HG03521 (cell line): ENCODE results near the gene CTDSP2.
"Not testable (repeated sequence)": the region's sequence is repeated elsewhere in the genome, so short reads cannot be mapped to it uniquely, and the experiment has no call there.

ENCODE experiments used
- ATAC-seq: cut with Tn5 transposase; IDR thresholded peaks from one replicate; pipeline ENCODE4 v1.9.1; 2021; ENCODE audit warnings: mild to moderate bottlenecking, moderate library complexity; ENCODE audit not compliant: unreplicated experiment

Gene CTDSP2

DNA sequence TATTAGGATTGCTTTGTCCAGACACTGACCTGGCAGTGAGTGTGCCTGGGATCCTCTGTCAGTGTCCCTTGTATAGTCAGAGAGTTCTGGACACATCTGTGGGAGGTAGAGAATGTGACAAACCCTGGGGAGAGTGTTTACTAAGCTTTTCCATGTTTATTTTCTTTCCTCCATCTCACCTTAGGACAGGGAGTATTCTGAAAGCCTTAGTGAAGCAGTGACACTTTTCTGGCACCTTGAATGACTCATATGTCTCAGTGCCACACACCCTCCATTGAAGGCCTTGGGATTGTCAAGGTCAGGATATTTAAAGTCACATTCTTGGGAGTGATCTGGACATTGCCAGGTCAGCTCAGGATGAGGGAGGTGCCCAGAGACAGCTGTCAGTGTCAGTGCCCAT, 34.9 kb upstream of the CTDSP2 start:
- ATAC-seq: no peak

DNA sequence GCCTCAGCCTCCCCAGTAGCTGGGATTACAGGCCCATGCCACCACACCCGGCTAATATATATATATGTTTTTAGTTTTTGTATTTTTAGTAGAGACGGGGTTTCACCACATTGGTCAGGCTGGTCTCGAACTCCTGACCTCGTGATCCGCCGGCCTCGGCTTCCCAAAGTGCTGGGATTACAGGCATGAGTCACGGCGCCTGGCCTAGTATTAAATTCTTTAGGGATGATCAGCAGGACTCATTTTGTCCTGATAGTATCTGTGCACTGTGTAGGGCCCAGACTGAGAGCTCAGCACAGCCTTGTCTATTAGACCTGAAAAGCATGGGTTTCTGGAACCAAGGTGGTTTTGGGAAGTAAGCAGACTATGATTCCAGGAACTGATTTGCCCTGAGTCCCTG, 34.5 kb upstream of the CTDSP2 start:
- ATAC-seq: not testable (repeated sequence)

DNA sequence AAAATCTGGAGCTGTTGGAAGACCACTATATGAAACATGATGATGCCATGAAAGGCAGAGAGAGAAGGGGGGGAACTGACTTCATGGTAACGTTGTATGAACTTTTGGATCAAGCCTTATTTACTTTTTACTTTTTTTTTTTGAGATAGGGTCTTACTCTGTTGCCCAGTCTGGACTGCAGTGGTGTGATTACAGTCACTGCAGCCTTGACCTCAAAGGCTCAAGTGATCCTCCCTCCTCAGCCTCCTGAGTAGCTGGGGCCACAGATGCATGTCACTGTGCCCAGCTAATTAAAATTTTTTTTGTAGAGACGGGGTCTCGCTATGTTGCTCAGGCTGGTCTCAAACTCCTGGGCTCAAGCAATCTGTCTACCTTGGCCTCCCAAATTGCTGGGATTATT, 31.3 kb upstream of the CTDSP2 start:
- no peak for ATAC-seq

DNA sequence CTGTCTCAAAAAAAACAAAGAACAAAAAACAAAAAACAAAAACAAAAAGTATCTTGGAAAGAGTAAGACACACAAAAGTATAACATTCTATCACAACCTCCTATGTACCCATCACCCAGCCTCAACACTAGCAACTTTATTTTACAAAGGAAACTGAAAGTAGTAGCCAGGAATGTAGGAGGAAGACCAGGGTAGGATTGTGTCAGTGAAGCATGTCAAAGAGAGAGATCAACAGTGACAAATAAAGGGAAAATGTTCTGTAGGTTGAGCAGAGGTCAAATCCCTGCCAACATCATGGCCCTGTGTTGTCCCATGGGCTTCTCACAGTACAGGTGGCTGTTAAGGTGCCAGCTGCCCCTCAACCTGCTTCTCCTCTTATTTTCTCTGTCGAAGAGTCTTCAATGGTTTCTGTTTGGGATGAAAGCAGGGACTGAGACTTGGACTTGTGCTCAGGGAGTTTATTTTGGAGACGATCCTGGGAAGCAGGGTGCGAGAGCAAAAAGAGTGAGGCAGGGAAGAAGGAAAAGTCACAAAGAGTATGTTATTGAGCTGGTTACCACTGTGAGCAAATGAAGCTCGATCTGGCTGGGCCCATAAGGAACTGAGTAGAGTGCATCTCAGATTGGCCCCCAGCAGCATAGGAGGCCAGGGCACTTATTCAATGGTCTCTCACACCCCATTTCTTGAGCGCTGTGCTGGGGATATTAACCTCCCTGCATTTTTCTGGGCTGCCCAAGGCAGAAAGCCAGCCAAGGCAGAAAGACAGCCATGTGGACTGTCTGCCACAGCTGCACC, 29.4 kb upstream of the CTDSP2 start:
- no peak for ATAC-seq

DNA sequence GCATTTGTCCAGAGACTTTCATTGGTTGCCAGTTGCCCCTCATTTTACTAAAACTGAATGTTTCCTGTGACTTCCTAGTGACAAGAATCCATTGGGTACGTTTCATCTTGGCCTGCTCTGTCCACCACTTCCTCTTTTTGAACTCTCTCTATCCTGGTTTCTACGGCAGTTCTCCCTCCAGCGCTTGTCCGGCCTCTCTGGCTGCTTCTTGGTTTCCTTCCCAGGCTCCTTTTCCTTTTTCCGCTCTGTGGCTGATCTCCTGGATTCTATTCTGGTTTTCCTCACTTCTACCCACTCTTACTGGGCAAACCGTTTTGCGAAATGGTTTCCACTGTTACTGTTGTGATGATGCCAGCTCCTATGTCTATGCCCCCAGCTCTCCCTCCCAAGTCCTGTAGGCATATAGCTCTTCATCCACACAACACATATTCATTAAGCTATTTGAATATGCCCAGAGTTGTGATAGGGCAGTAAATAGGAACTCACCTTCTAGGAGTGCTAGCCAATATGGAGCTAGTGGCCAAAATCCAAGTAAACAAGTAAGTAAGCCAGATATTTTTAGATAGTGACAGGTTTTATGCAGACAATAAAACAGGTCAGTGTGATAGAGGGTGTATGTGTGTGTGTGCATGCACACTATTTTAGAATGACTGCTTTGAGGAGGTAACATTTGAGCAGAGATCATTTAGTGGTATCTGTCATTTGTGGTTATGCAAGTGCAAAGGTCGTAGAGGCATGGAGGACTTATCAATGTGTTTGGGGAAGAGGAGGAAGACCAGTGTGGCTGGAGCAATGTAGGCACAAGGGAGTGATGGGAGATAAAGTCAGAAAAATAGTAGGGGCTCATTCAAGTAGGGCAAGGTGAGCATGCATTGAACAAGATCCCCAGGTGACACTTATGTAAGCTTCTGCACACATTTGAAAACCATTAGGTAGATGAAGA, 27.9 kb upstream of the CTDSP2 start:
- ATAC-seq: no peak

DNA sequence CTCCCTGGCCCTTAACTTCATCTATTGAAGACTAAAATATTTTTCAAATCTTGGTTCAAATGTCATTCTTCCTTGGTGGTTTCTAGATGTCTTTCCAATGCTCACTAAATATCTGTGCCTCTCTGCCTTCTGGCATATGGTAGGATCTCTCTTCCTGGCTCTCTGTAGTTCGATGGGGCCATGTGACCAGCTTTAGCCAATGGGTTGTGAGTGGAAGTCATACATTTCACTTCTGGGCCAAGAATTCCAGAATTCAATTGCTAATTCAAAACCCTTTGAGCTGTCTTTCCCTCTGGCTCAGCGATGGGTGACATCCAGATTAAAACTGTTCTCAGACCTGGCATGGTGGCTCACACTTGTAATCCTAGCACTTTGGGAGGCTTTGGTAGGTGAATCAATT, 25.8 kb upstream of the CTDSP2 start:
- no peak for ATAC-seq

DNA sequence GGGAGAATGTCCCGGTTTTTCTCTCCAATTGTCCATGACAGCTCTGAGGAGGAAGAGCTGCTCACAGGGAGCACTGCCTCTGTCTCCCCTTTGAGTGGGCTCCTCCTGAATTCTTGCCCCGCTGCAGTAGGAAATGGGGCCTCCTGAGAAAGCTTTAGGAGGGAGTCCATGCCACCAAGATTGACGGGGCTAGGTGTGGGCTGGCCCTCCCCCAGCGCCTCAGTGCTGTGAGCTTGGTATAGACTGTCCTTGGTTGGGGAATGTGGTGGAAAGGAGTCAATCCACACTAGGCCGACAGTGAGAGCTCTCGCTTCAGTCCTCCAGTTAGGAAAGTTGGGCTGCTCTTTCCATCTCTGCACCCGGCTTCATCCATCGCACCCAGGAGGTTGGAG, 23.4 kb upstream of the CTDSP2 start:
- ATAC-seq: no peak

DNA sequence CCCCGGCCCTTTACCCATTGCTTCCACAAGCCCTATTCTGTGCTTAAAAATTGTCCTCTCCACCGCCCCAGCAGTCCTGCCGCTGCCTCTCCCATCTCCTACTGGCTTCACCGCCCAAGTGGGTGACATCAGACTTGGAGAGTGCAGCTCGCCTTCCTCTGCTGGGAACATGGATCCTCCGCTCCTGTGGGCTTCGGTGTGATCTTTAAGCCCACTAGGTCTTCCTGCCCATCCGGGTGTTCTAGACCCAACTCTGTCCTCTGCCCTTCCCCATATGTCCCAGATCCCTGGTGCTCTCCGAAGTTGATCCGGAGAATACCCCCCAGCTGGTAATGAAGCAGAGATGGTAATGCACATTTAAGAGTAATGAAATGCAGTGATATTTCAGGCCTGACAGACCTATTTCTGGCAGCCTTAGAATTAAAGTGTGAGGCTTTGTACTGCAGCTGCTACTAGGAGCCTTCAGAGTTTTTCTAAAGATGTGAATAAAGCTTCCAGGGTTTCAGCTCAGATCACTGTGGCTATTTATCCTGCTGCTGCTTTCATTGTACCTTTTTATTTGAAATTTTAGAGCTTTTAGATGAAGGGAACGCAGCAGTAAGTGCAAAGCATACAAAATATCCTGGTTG, 22.9 kb upstream of the CTDSP2 start:
- ATAC-seq: no peak

DNA sequence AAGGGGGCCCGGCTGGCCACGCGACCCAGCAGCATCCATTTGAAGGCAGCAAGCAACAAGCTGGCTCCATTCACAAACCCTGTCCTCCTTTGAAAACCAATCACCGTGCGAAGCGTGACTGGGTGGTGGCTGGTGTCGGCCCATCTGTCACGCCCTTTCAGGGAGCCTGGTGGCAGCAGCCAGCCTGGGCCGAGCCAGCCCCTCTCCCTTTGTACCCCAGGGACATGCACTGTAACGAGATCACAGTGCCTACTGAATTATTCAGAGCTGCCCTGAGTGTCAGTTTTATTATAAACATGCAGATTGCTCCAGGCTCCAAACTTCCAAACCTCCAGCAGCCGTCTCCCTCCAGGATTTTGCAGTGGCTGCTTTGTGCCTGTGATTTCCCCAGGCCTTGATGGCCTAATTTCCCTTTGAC, 22.3 kb upstream of the CTDSP2 start:
- ATAC-seq: no peak

DNA sequence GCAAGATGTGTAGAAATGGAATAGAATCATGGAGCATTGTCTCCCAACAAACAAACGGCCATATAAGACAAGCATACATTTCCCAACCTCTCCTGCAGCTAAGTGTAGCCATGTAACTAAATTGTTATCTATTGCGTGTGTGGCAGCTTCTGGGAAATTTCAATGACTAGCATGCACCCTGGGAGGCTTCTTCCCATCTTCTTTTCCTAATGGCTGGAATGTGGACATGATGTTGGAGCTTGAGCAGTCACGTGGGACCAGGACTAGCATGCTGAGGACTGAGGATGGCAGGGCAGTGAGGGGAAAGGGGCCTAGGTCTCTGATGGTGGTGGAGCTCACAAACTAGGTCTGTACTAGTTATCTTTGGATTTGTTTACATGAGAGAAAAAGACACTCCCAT, 21.7 kb upstream of the CTDSP2 start:
- ATAC-seq: no peak

DNA sequence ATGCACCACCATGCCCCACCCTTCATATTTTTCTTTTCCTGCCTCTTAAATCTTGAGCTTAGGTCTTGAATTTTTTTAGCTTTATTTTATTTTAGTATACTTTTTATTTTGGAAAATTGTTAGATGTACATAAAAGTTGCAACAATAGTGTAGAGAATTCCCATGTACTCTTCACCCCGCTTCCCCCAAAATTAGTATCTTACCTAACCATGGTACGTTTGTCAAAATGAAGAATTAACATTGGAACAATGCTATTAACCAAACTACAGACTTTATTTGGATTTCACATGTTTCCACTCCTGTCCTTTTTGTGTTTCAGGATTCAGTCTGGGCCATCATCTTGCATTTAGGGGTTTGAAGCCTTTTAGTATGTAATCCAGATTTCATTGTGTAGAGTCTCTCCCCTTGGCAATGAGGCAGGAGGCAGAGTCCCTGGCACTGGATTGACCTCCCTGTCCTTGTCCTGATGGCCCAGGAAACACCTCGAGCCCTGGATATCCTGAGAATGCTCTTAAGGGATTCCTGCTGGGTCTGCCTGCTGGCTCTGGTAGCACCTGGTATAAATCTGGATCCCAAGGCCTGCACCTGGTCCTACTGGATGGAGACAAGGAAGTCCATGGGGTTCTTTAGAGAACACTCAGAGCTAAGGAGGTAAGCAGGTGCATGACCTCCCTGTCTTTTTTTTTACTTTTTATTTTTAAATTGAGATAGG, 19.9 kb upstream of the CTDSP2 start:
- no peak for ATAC-seq

DNA sequence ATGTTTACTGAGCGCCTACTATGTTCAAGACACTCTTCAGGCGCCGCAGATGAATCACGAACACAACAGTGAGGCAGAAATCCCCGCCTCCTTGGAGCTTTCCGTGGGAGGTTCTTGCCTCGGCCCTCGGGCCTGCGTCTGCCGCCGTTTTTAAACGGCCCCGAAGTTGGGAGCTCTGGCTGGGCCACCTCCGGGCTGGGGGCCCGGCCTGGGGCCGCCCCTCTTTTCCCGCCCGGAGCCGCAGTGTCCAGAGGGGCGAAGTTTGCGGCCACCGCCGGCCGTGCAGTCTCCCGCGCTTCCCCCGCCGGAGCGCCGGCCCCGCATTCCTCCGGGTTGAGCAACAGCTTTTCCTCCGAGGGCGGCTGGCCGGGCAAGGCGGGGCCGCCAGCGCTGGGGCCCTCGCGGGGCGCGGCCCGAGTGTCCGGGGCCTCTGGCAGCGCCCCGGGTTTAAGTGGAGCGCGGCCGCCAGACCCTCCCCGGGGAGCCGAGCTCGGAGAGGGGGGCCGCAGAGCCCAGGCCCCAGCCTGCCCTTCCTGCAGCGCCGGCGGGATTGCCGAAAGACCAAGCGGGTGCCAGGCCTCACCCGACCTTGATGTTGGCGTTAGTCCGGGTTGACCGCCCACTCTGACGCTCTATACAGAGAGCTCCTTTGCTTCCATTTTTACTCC, 18.7 kb upstream of the CTDSP2 start:
- peak; percentile 45 for ATAC-seq

DNA sequence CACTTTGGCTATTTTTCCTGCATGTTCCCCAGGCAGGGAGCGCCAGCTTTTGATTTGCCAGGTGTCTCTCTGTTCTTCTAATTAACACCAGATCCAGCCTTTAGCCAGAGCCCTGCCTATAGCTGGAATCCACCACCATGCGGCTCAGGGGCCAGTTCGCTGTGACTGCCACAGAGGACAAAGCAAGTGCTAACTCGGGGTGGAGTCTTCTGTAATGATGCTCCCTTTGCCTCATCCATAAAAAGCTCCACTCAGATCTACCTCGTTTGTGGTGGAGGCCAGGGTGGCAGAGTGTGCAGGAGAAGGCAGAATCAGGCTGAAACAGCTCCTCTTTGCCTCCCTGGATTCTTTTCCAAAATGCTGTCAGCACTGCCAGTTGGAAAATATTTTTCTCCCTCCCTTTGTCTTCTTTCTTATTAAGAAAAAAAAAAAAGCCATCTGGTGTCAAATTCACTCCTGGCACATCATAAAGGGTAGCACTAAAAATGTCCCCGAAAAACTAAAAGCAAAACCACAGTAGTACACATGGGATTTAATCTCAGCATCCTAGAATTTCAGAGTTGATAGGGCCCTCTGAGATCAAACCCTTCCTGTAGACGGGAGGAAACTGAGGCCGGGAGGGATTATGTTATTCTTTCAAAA, 18.0 kb upstream of the CTDSP2 start:
- ATAC-seq: no peak

DNA sequence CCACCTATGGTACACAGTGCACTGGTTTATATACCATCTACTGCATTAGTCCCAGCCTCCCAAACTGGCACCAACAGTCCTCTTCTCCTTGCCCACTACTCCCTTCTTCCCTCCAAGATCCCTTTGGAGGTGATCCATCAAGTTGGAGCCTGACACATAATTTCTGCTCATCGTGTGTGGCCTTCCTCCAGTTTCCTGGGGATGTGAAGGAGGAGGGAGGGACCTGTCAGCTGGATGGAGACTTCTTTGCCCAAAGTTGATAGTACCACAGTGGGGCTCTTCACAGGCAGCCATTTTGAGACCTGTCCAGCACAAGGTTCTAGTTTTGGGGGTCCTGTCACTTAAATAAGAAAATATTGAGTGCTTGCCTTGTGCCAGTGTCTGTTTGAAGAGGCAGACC, 17.1 kb upstream of the CTDSP2 start:
- no peak for ATAC-seq

DNA sequence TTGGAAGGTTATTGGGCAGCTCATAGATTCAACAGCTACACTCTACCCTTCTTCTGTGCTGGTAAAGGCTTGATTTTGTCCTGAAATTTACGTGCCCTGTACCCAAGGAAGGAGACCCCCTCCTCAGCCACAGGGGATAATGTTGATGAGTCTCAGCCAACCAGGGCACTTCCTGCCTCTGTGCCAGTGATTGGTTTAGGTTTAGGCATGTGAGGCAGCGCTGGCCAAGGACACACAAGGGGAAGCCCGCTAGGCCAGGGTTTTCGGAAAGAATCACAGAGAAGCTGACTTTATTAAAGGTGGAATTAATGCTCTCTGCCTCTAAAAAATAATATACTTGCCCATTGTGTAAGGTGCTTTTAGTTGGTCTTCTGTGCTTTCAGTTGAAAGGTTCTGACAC, 15.4 kb upstream of the CTDSP2 start:
- no peak for ATAC-seq

DNA sequence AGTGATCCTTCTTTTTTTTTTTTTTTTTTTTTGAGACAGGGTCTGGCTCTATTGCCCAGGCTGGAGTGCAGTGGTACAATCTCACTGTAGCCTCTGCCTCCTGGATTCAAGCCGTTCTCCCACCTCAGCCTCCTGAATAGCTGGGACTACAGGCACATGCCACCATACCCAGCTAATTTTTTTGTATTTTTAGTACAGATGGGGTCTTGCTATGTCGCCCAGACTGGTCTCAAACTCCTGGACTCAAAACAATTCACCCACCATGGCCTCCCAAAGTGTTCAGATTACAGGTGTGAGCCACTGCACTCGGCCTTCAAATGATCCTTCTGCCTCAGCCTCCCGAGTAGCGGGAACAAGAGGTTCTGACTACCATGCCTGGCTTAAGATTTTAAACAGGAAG, 14.4 kb upstream of the CTDSP2 start:
- ATAC-seq: not testable (repeated sequence)

DNA sequence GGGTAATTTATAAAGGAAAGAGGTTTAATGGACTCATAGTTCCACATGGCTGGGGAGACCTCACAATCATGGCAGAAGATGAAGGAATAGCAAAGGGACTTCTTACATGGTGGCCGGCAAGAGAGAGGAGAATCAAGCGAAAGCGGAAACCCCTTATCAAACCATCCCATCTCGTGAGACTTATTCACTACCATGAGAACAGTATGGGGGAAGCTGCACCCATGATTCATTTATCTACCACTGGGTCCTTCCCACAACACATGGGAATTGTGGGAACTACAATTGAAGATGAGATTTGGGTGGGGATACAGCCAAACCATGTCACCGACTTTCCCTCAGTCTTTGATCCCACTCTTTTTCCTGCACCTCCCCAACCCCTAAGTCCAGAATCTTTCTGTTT, 12.6 kb upstream of the CTDSP2 start:
- ATAC-seq: no peak

DNA sequence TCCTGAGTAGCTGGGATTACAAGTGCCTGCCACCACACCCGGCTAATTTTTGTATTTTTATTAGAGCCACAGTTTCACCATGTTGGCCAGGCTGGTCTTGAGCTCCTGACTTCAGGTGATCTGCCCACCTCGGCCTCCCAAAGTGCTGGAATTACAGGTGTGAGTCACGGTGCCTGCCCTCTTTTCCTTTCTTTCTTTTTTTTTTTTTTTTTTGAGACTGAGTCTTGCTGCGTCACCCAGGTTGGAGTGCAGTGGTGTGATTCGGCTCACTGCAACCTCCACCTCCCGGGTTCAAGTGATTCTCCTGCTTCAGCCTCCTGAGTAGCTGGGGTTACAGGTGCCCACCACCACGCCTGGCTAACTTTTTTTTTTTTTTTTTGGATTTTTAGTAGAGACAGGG, 11.6 kb upstream of the CTDSP2 start:
- not testable (repeated sequence) for ATAC-seq

DNA sequence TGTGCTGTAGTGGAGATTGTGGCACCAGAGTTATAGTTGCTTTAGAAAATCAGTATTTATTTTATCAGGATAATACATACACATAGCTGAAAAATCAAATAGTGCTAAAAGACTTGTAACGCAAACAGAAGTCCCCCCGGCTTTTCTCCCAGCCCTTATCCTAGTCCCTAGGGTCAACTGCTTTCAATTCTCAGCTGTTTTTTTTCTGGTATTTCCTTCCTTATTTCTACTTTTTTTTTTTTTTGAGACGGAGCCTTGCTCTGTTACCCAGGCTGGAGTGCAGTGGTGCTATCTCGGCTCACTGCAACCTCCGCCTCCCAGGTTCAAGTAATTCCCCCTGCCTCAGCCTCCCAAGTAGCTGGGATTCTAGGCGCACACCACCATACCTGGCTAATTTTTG, 8.4 kb upstream of the CTDSP2 start:
- ATAC-seq: no peak
